Measurements from ENCODE around the gene SSC5D.
A peak's percentile ranks its signal among the peaks of the same experiment; 100 is the strongest.

The SSC5D gene

DNA sequence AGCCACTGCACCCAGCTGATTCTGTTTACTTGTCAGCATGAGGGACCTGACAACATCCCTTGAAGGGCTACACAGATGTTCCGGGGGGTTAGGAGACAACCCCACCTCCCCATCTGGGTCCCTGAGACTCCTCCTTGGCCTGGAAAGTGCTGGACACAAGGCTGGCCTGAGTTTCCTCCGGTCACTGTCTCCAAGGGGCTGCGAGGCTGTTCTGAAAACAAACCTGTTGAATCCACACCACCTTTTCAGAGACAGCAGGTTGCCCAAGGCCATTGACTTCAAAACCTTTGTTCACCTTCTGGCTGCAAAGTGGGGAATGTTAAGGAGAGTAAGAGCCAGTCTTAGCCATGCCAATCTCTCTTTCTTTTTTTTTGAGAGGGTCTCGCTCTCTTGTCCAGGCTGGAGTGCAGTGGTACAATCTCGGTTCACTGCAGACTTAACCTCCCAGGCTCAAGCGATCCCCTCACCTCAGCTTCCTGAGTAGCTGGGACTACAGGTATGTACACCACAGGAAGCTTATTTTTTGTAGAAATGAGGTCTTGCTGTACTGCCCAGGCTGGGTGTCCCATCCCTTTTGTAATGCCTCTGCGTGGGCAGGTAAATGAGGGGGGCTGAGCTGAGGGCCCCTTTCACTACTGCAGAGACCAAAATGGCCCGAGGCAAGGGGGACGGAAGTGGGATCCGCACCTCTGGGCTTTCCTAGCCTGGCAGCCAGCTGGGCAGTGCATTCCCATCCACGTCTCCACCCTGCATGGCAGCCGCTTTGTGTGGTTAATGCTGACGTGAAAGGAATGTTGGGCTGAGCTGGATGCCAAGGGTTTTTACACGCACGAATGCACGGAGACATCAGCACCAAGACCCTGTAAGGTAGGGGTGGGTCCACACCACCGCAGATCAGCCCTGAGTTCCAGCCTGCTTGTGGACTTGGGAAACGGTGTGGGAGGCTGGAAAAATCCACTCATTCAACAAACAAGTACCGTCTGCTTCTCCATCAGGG lies 13.7 kb upstream of the SSC5D start:
- no peak for DNase-seq

DNA sequence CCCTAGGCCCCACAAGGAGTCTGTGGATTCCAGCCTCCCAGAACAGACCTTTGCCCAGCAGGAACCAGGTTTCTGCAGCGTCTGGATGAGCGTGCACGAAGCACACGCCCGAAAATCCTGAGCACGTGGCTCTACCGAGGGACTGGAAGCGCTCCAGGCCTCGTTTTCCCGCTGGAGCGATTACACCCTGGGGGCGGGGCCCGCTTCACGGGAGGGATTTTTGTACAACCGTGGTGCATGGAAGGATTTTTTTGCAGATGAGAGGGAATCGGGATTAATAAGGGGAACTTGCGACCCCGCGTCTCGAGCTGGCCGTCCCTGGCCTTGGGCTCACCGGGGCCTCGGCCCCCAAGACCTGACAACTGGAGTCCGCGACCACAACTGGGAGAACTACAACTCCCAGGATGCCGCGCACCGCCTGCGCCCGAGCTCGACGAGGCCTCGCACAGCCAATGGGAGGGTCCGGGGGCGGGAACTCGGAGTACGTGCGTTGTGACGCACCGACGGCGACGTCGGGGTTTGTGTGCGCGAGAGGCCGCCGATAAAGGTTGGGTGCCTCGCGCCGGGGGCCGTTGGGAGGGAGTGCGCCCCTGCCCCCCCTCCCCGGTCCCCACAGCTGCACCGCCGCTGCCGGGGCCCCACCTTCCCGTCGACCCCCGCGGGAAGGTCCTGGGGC lies 12.0 kb upstream of the SSC5D start, which contains the start of gene ZNF628:
Gene ZNF628, plus strand, starts transcription at position 518 of the 676 bp plus-strand sequence. CDS start 3,294 bp downstream, outside the sequence.
- DNase-seq, result peak; percentile 99

DNA sequence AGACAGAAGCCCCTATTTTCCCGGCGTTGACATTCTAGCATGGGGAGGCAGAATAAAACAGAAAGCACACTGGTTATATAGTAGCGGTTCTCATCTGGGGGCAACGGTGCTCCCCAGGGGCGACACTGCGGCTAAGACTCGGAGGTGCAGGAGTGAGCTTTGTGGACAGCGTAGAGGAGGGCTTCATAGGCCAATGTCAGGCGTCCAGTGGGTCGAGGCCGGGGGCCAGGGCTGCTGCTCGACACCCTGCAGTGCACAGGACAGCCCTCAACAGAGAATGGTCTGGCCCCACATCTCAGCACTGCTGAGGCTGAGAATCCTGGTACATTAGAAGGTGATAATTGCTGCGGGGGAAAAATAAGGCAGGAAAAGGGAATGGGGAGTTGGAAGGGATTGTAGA lies 10.3 kb upstream of the SSC5D start:
- DNase-seq, result no peak

DNA sequence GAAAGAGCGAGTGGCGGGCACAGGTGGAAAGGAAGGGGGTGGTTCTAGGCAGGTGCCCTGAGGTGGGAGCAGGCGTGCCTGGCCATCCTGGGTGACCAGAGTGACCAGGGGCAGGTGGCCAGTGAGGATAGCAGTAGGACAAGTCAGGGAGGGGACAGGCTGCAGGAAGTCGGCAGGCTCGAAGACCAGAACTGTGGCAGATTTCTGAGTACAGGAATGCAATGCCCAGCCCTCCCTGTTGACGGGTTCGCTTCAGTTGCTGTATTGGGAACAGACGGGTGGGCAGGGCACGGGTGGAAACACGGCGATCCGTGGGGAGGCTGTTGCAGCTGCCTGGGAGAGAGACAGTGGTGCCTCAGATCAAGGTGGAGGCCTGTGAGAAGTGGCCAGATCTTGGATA lies 9.9 kb upstream of the SSC5D start:
- DNase-seq, result no peak

DNA sequence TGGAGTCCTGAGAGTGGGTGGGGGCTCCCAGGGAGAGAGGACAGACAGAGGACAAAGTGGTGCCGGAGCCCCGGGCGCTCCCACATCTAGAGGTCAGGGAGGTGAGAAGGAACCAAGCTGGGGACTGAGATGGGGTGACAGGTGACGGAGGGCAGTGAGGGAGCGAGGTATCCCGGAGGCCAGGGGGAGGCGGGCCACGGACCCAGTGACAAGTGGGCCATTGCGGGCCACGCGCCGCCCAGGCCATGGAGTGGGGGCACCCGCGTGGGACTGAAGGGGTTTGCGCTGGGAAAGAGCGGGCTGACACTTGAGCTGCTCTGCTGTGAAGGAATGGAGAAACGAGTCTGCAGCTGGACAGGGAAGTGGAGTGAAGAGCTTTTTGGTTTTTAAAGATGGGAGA lies 9.2 kb upstream of the SSC5D start:
- DNase-seq, result no peak

DNA sequence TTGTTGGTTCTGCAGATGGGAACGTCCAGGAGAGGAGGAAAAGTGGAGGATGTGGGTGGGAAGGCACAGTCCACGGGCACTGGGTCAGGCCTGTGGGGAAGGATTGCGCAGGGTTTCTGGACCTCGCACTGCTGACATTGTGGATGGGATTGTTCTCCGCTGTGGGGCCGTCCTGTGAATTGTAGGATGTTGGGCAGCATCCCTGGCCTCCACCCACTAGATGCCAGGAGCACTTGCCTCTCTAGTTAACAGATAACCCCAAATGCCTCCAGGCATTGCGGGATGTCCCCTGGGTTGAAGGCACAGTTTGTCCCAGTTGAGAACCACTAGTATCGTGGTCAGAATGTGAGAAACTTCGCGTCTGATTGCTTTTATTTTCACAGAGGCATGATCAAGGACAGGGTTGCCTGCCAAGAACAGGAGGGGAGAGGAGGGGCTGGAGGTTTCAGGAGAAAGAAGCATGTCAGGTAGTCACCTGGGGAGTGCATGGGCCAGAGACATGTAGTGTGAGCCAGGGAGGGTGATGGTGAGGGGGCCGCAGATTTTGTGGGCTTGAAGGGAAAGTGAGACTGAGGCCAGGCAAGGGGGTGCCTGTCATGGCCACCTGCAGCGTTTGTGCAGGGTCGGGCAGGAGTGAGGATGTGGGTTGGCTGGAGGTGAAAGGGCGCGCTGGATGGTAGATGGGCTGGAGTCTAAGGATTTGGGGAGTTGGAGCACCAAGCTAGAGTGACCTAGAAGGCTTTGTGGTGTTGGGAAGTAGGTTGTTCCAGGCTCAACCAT lies 8.6 kb upstream of the SSC5D start:
- no peak for DNase-seq

DNA sequence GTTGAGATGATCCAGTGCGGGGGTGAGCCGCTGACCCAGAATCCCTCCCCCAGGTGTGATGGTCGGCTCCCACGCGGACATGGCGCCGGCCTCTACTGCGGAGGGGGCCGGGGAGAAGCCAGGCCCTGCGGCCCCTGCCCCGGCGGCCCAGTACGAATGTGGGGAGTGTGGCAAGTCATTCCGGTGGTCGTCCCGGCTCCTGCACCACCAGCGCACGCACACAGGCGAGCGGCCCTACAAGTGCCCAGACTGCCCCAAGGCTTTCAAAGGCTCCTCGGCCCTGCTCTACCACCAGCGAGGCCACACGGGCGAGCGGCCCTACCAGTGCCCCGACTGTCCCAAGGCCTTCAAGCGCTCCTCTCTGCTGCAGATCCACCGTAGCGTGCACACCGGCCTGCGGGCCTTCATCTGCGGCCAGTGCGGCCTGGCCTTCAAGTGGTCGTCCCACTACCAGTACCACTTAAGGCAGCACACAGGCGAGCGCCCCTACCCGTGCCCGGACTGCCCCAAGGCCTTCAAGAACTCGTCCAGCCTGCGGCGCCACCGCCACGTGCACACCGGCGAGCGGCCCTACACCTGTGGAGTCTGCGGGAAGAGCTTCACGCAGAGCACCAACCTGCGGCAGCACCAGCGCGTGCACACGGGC lies 7.0 kb upstream of the SSC5D start:
- no peak for DNase-seq

DNA sequence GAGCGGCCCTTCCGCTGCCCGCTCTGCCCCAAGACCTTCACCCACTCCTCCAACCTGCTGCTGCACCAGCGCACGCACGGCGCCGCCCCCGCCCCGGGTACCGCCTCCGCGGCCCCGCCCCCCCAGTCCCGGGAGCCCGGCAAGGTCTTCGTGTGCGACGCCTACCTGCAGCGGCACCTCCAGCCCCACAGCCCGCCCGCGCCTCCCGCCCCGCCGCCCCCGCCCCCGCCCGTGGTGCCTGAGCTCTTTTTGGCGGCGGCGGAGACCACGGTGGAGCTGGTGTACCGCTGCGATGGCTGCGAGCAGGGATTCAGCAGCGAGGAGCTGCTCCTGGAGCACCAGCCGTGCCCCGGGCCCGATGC lies 6.5 kb upstream of the SSC5D start:
- no peak for DNase-seq

DNA sequence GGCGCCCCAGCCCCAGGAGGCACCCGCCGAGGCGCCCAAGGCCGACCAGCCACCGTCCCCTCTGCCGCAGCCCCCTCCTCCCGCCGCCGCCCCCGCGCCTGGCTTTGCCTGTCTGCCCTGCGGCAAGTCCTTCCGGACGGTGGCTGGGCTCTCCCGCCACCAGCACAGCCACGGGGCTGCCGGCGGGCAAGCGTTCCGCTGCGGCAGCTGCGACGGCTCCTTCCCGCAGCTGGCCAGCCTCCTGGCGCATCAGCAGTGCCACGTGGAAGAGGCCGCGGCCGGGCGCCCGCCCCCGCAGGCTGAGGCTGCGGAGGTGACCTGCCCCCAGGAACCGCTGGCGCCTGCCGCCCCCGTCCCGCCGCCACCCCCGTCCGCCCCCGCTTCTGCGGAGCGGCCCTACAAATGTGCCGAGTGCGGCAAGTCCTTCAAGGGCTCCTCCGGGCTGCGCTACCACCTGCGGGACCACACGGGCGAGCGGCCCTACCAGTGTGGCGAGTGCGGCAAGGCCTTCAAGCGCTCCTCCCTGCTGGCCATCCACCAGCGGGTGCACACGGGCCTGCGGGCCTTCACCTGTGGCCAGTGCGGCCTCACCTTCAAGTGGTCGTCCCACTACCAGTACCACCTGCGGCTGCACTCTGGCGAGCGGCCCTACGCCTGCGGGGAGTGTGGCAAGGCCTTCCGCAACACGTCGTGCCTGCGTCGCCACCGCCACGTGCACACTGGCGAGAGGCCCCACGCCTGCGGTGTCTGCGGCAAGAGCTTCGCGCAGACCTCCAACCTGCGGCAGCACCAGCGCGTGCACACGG lies 5.9 kb upstream of the SSC5D start:
- DNase-seq, result no peak

DNA sequence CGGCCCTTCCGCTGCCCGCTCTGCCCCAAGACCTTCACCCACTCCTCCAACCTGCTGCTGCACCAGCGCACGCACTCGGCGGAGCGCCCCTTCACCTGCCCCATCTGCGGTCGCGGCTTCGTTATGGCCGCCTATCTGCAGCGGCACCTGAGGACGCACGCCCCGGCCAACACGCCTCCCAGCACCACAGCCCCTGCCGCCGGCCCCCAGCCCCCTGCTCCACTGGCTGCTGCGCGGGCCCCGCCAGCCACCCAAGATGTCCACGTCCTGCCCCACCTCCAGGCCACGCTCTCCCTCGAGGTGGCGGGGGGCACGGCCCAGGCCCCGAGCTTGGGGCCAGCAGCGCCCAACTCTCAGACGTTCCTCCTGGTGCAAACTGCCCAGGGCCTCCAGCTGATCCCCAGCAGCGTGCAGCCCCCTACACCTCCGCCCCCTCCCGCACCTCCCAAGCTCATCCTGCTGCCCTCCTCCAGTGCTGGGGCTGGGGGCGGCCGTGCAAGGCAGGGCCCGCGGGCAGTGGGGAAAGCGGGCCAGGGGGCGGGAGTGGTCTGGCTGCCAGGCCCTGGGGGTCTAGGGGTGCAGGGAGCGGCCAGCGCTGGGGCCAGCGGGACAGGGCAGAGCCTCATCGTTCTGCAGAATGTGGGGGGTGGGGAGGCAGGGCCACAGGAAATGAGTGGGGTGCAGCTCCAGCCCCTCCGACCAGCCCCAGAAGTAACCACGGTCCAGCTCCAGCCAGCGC lies 5.1 kb upstream of the SSC5D start:
- no peak for DNase-seq

DNA sequence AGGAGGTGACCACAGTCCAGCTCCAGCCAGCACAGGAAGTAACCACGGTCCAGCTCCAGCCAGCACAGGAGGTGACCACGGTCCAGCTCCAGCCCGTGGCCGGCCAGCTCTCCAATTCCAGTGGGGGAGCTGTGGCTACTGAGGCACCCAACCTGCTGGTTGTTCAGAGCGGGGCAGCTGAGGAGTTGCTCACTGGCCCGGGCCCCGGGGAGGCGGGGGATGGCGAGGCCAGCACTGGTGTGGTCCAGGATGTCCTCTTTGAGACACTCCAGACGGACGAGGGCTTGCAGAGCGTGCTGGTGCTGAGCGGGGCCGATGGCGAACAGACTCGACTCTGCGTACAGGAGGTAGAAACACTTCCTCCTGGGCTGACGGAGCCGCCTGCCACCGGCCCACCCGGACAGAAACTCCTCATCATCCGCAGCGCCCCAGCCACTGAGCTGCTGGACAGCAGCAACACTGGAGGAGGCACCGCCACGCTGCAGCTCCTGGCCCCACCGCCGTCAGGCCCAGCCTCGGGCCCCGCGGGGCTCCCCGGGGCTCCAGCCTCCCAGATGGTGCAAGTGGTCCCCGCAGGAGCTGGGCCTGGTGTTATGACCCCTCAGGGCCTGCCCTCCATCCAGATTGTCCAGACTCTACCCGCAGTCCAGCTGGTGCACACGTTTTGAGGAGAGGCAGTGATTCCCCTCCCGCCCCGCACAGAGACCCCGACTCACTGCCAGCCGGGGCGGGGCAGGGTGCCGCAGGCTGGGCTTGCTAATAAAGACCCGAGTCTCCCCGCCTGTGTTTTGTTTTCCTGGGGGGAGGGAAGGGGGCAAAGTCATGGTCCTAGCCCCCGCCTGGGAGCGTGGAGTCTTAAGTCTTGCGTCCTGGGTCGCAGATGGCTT lies 4.3 kb upstream of the SSC5D start:
- DNase-seq, result no peak

DNA sequence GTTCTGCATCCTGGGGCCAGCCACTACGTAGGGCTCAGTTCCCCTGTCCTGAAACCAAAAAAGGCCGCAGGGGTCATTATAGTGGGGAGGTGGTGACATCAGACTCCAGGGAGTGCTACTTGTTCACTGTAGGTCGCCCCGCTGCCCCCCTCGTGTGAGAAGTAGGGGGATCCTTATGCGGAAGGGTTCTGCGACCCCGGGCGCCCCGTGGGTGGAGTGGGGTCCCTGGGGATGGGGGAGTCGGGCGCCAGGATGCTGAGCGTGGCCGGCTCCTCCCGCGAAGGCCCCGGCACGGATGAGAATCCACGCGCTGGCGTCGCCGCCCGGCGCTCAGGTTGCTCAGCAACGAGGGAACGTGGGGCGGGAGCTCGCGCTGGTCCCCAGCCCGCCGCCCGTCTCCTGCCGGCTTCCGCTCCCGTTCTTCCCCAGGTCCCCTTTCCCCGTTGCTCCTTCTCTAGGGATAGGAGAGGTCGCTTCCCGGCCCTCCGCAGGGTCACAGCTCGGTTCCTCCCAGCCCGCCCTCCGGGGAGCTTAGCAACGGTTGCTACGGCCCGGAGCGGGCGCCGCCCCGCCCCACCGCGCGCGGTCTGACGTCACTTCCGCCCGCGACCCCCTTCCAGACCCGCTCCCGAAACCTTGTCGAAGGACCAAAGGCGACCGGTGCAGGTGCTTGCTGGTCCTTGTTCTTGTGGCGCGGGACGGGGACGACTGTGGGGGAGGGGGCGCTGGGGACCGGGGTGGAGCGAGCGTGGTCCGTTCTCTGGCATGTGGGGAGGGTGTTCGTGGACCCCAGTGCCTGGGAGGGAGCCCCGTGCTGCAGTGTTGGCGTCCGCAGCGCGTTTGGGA lies 3.4 kb upstream of the SSC5D start, which contains the start of gene NAT14:
Gene NAT14, plus strand, starts transcription at position 596 of the 846 bp plus-strand sequence. CDS start 521 bp downstream, outside the sequence.
- peak; percentile 64 for DNase-seq

DNA sequence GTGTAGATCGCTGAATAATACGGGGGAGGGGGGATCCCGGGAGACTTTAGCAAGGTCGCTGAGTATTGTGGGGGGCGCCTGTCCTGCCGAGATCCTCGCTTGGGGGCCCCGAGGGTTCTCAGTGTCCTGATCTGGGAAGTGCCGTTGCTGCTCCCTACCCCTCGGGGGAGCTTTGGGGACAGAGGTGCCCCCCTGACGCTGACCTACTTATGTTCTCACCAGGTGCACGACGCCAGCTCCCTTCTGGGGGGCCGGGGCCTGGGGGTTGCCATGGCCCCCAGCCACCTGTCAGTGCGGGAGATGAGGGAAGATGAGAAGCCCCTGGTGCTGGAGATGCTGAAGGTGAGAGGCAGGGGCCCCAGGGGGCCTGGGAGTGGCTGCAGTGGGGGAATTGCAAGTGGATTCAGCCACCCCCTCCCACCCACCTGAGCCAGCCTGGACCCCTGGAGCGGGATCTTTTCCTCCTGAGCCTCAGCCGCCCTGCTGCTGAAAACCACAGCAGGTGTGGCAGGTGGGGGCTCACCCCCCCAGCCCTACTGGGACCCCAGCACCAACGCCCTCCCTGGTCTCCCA lies 2.7 kb upstream of the SSC5D start:
- DNase-seq, result no peak

DNA sequence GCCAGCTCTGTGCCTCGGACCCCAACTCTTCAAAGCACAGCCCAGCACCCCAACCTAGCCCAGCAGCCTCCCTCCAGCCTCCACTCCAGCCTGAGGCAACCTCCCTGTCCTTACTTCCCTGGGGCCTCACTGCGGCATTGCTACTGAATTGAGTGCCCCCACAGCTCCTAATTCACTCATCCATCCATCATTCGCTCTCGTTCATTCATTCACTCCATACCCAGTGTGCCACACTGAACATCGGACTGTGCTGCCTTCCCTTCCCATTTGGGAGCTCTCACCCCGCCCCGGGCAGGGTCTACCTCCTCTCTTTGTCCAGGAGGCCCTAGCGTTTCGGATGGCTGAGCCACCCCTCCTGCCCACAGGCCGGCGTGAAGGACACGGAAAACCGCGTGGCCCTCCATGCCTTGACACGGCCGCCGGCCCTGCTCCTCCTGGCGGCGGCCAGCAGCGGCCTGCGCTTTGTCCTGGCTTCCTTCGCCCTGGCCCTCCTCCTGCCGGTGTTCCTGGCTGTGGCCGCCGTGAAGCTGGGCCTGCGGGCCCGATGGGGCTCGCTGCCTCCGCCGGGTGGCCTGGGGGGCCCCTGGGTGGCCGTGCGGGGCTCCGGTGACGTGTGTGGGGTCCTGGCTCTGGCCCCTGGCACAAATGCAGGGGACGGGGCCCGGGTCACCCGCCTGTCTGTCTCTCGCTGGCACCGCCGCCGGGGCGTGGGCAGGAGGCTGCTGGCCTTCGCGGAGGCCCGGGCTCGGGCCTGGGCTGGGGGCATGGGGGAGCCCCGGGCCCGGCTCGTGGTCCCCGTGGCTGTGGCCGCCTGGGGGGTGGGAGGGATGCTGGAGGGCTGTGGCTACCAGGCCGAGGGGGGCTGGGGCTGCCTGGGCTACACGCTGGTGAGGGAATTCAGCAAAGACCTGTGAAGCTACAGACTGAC lies 1.9 kb upstream of the SSC5D start:
- DNase-seq, result no peak

DNA sequence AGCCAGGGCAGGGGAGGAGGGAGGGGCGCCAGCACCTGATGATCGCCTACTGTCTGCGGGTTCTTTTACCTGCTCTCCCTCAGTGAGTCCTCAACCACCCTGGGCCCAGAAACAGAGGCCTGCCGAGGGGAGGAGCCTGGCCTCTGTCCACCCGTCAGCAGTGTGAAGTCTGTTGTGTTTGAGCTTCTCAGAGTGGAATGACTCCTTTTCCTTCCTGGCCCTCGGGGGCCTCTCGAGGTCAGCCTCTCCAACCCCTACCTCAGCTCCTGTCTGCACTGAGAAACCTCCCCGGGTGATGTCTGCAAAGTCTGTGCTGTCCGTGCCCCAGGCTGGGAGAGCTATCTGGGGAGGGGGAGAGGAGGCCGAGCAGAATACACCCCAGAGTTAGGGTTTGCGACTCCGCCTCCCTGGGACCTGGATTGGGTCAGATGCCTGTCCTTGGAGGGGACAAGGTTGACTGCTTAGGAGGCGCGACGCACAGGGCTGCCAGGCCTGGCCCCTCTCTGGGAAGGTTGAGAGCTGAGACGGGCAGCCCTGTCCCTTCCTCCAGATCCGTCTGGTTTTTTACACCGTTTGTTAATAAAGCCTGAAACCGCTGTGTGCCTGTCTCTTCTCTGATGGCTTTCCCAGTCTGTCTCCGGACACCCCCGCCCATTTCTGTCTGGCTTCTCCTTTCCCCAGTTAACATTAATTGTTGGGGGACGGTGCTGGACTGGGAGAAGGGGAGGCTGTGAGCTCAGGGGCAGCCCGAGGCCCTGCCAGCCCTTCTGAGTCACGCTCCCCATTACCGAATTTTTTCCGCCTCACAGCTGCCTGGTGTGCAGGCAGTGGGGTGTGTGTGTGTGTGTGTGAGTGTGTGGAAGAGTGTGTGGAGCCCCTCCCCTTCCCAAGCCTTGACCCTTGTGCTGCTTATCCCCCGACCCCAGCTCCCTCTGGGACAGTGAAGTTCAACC lies 989 bp upstream of the SSC5D start:
- DNase-seq, result no peak
